ENCODE measurements around the gene MAPK7.

The MAPK7 gene

GRCh38 chr17:19372866-19373504, 5.3 kb upstream of the MAPK7 start:
- TF ChIP-seq CTCF (IDR thresholded peaks at IDR 0.05; ENCODE audit: low read depth, low read length) = no peak
- no peak overlapping the region for H3K4me3 ChIP-seq (ENCODE audit: low read depth, low read length)

GRCh38 chr17:19374136-19374535, 4.2 kb upstream of the MAPK7 start:
- H3K4me3 ChIP-seq (ENCODE audit: low read depth, low read length) = no peak overlapping the region

GRCh38 chr17:19375732-19376131, 2.6 kb upstream of the MAPK7 start:
- no peak for TF ChIP-seq CTCF (IDR thresholded peaks at IDR 0.05; ENCODE audit: low read depth, low read length)

More at GRCh38 chr17:19374136-19374535, 4.2 kb upstream of the MAPK7 start:
- TF ChIP-seq CTCF (IDR thresholded peaks at IDR 0.05; ENCODE audit: low read depth, low read length) = no peak

GRCh38 chr17:19376811-19377210, 1.5 kb upstream of the MAPK7 start:
- no peak for TF ChIP-seq CTCF (IDR thresholded peaks at IDR 0.05; ENCODE audit: low read depth, low read length)
- H3K4me3 ChIP-seq (ENCODE audit: low read depth, low read length) = peak overlapping the region; percentile 85

More at GRCh38 chr17:19375732-19376131, 2.6 kb upstream of the MAPK7 start:
- H3K4me3 ChIP-seq (ENCODE audit: low read depth, low read length) = no peak overlapping the region

- H3K4me3 ChIP-seq (ENCODE audit: low read depth, low read length) = peak overlapping the region; percentile 85
Observed at GRCh38 chr17:19377602-19378415, 489 bp upstream of the MAPK7 start.

DNA sequence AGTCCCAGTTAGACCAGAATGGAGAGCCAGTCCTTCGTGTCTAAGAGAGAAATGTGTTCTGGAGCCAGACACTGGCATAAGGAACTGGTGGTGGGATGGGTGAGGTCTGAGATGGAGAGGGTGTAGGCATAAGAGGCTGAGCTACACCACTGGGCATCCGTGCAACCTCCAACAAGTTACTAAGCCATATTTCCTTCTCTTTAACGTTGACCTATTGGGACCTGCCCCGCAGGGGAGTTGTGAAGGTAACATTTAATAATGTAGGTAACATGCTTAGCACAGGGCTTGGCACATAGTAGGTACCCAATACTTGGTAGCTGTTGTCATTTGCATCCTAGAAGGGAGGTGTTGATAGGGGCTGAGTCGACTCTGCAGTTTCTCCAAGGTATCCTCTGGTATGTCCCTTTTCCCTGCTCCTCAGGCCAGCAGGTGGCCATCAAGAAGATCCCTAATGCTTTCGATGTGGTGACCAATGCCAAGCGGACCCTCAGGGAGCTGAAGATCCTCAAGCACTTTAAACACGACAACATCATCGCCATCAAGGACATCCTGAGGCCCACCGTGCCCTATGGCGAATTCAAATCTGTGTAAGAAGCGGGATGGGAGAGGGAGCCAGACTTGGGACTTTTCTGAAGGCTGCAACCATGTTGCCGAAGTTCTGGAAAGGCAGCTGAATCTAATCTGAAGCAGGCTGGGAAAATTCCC, 1.2 kb downstream of the MAPK7 start:
- no peak for TF ChIP-seq CTCF (IDR thresholded peaks at IDR 0.05; ENCODE audit: low read depth, low read length)
- peak overlapping the region; percentile 85 for H3K4me3 ChIP-seq (ENCODE audit: low read depth, low read length)

More at GRCh38 chr17:19377602-19378415, 489 bp upstream of the MAPK7 start:
- TF ChIP-seq CTCF (IDR thresholded peaks at IDR 0.05; ENCODE audit: low read depth, low read length) = no peak

All from WI38 (cell line).